Neuron (in vitro differentiated cells): ENCODE results near the gene LIN37.

ENCODE experiments used
- H2AFZ ChIP-seq: one replicate; pipeline ENCODE4 v1.6.1; 2013; ENCODE audit warnings: low read depth, mild to moderate bottlenecking, inconsistent platforms, low read length, moderate library complexity
- H3K27me3 ChIP-seq: one replicate; pipeline ENCODE4 v1.6.1; 2013; ENCODE audit warnings: low read length; ENCODE audit not compliant: insufficient read depth
- H3K36me3 ChIP-seq: one replicate; pipeline ENCODE4 v1.6.1; 2013; ENCODE audit warnings: low read length; ENCODE audit not compliant: insufficient read depth
- H3K4me1 ChIP-seq: one replicate; pipeline ENCODE4 v1.6.1; 2013; ENCODE audit warnings: low read length; ENCODE audit not compliant: insufficient read depth
- H3K4me3 ChIP-seq: 2 replicates; pipeline ENCODE4 v1.5.1; 2013; ENCODE audit warnings: mild to moderate bottlenecking, low read length, moderate library complexity
- H3K9me3 ChIP-seq: one replicate; pipeline ENCODE4 v1.6.1; 2013; ENCODE audit warnings: low read length

Gene LIN37

DNA sequence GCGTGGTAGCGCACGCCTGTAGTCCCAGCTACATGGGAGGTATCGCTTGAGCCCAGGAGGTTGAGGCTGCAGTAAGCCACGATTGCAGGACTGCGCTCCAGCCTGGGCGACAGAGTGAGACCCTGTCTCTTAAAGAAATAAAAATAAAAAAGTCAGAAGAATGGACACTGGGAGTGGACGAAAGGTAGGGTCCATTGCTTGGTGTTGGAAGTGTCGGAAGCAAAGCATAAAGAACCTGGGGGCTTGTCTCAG is 26.6 kb downstream of the LIN37 start:
- Histone ChIP-seq H3K27me3 (no peaks in the 10 kb centered on the region), H2AFZ (no peak overlapping the region), H3K36me3 (peaks cover 20% of the 10 kb centered on the region), H3K4me3 (peak overlapping the region; percentile 39), H3K9me3 (no peaks in the 10 kb centered on the region), H3K4me1 (peaks cover 23% of the 10 kb centered on the region)

DNA sequence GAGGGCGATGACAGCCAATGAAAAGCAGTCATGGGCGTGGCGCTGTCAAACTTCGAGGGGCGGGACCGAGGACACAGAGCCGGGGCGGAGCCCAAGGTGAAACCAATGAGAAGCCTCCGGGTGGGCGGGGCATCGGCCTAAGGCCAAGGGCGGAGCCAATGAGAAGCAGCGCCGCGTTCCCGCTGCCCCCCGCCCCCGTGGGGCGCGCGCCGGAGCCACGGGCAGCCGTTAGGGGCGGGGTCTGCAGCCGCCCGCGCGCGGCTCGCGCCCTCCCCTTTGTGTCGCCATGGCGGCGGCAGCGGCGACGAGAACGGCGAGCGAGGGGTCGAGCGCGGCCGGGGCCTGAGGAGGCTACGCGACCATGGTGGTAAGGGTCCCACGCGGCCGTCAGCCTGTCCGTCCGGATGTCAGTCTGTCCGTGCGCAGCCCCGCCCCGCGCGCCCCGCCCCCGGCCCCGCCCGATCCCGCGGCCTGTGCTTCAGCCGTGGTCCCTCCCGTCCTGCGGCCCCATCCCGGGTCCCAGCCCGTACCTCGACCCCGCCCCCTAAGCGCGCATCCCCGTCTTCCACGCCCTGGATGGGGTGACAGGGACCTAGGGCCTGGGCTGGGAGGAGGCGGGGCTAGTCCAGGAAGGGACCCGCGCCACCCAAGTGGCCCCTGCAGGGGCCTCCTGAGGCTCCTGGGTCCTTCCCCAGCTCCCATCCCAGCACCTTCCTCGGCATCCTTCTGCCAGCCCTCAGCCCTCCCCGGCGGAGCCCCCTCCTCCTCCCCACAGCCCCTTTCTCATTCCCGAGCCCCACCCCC is 27.1 kb downstream of the LIN37 start, which contains the start of gene ARHGAP33:
TSS of gene ARHGAP33 (plus strand) at position 267 of the 804 bp plus-strand sequence. CDS start at position 362, 95 bp downstream.
- Histone ChIP-seq H3K9me3 (no peaks in the 10 kb centered on the region), H3K27me3 (no peaks in the 10 kb centered on the region), H3K36me3 (peaks cover 25% of the 10 kb centered on the region), H3K4me3 (peak within 1 kb of the TSS; percentile 81), H3K4me1 (peaks cover 23% of the 10 kb centered on the region), H2AFZ (no peak within 1 kb of the TSS)

DNA sequence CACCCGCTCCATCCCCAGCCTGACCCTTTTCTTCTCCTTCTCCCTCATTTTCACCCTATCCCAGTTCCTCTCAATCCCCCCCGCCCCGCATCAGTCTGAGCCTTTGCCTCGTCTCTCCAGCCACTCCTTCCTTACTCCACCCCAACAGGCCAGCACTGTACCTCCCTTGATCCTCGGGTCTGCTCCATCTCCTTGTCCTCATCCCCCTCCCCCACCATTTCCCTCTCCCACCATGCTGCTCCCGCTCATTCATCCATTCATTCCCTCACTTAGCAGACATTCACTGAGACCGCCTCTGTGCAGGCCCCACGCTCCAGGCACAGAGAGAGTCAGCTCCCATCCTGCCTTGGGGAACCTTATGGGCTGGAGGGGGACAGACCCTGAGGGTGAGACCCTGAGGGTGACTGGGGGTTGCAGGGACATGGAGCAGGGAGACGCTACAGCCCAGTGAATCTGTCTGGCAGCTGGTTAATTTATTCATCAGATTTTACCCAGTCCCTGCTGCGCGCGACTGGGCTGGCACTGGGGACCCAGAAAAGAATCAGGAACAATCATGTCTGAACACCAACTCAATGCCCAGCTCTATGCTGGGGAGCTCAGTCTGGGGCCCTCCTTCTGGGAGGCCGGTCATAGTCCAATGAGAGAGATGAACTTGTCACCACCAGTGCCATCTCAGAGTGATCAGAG is 27.9 kb downstream of the LIN37 start:
- H2AFZ ChIP-seq = no peak overlapping the region
- no peaks in the 10 kb centered on the region for H3K9me3 ChIP-seq
- no peaks in the 10 kb centered on the region for H3K27me3 ChIP-seq
- H3K4me3 ChIP-seq = peak overlapping the region; percentile 81
- H3K4me1 ChIP-seq = peaks cover 23% of the 10 kb centered on the region
- H3K36me3 ChIP-seq = peaks cover 32% of the 10 kb centered on the region

DNA sequence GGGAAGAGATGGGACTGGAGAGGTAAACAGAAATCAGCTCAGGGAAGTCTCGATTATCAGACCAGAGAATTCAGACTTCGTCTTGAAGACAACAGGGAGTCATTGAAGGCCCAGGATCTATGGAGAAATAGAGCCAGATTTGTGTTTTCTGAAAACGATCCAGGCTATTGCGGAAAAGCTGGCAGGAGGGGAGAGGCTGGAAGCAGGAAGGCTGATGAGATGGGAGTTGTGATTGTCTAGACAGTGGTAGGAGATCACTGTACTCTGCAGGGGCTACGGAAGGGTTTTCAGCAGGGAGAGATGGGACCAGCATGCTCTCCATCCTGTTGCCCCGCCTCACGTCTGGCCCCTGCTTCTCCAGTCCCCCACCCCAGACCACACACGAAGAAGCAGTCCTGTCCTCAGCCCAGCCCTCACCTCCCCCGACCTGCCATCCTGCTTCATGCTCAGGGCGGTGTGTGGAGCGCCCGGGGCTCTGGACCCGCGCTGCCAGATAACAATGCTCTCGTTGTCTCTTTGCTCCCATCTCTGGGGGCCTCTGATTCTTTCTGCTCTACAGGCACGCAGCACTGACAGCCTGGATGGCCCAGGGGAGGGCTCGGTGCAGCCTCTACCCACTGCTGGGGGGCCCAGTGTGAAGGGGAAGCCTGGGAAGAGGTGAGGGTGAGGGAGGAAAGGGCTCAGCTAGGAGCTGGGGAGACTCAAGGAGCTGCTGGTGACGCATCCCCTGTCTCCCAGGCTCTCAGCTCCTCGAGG is 28.9 kb downstream of the LIN37 start:
- Histone ChIP-seq H3K4me1 (peaks cover 23% of the 10 kb centered on the region), H3K36me3 (peaks cover 42% of the 10 kb centered on the region), H3K9me3 (no peaks in the 10 kb centered on the region), H2AFZ (no peak overlapping the region), H3K27me3 (no peaks in the 10 kb centered on the region), H3K4me3 (no peak overlapping the region)

DNA sequence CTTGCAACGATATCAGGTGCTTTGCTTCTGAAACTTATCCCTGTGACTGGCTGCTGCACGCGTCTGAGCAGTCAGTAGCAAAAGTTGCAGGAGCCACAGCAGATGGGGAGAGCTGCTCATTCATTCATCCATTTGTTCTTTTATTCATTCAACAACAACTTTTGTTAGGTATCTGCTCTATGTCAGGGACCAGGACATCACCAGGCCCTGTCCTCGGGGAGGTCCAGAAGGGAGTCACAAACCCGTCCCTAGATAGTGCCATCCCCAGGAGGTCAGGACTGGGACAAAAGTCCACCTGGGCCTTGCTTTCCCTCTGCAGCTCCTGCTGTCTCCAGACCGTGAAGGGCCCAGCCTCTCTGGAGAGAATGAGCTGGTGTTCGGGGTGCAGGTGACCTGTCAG is 29.6 kb downstream of the LIN37 start:
- Histone ChIP-seq H3K4me3 (no peak overlapping the region), H3K4me1 (peaks cover 23% of the 10 kb centered on the region), H3K36me3 (peaks cover 48% of the 10 kb centered on the region)

DNA sequence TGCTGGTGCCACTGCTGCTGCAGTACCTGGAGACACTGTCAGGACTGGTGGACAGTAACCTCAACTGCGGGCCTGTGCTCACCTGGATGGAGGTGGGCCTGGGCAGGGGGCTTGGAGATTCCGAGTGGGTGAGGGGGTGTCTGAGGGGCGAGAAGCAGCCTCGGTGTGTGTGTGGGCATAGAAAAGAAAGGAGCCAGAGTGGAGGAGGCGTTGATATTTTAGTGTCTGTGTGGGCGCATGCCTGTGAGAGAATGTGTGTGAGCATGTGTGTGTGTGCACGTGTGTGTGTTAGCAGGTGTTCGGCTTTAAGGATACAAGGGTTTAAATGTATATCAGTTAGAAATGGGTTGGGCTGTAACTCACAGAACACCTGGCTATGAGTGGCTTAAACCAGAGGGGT is 30.7 kb downstream of the LIN37 start:
- H3K27me3 ChIP-seq = no peaks in the 10 kb centered on the region
- no peak overlapping the region for H3K4me3 ChIP-seq
- no peaks in the 10 kb centered on the region for H3K9me3 ChIP-seq
- H3K36me3 ChIP-seq = peaks cover 59% of the 10 kb centered on the region
- H2AFZ ChIP-seq = no peak overlapping the region
- peaks cover 23% of the 10 kb centered on the region for H3K4me1 ChIP-seq

More for the DNA sequence above, 29.6 kb downstream of the LIN37 start:
- no peaks in the 10 kb centered on the region for H3K9me3 ChIP-seq
- H3K27me3 ChIP-seq = no peaks in the 10 kb centered on the region
- H2AFZ ChIP-seq = no peak overlapping the region

DNA sequence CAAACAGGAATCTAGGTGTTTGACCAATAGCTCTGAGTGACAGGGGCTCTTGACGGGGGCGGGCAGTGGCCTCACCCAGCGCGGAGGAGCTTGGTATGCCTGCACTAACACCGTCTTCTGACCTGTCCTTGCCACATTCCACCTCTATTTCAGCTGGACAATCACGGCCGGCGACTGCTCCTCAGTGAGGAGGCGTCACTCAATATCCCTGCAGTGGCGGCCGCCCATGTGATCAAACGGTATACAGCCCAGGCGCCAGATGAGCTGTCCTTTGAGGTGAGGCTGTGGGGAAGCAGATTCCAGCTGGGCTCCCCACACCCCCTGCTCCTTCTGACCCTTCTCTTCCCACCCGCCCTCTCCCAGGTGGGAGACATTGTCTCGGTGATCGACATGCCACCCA is 31.7 kb downstream of the LIN37 start:
- H3K27me3 ChIP-seq = no peaks in the 10 kb centered on the region
- H3K4me3 ChIP-seq = no peak overlapping the region
- no peaks in the 10 kb centered on the region for H3K9me3 ChIP-seq
- peaks cover 66% of the 10 kb centered on the region for H3K36me3 ChIP-seq
- H3K4me1 ChIP-seq = peaks cover 17% of the 10 kb centered on the region
- H2AFZ ChIP-seq = no peak overlapping the region

DNA sequence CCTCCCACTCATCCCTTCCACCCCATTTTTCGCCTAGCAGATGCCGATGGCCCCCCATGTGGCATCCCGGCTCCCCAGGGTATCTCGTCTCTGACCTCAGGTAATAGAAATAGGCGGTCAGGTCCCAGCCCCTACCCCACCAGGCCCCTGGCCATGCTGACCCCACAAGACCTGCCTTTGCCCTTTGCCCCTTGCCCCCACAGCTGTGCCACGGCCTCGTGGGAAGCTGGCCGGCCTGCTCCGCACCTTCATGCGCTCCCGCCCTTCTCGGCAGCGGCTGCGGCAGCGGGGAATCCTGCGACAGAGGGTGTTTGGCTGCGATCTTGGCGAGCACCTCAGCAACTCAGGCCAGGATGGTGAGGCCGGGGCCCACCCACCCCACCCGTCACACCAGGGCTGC is 32.3 kb downstream of the LIN37 start:
- Histone ChIP-seq H3K27me3 (no peaks in the 10 kb centered on the region), H3K4me3 (no peak overlapping the region), H2AFZ (no peak overlapping the region), H3K4me1 (peaks cover 17% of the 10 kb centered on the region), H3K36me3 (peaks cover 69% of the 10 kb centered on the region), H3K9me3 (no peaks in the 10 kb centered on the region)

DNA sequence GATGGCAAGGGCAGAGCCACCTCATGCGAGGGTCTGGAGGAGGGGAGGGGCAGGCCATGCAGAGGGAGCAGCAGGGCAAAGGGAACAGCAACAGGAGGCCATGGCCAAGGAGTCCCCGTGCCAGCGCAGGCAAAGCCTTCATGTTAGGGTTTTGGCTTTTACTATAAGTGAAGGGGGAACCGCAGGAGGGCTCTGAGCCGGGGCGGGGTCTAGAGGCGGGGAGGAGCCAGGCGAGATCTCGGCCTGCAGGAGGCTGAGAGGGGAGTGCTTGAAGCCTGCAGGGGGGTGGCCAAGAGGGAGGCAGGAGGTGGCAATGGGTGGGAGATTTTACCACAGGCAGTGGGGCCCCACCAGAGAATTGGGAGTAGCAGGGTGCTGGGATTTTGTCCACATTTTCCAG is 33.3 kb downstream of the LIN37 start:
- Histone ChIP-seq H2AFZ (no peak overlapping the region), H3K4me3 (no peak overlapping the region), H3K9me3 (no peaks in the 10 kb centered on the region), H3K4me1 (peaks cover 10% of the 10 kb centered on the region), H3K36me3 (peaks cover 76% of the 10 kb centered on the region), H3K27me3 (no peaks in the 10 kb centered on the region)

DNA sequence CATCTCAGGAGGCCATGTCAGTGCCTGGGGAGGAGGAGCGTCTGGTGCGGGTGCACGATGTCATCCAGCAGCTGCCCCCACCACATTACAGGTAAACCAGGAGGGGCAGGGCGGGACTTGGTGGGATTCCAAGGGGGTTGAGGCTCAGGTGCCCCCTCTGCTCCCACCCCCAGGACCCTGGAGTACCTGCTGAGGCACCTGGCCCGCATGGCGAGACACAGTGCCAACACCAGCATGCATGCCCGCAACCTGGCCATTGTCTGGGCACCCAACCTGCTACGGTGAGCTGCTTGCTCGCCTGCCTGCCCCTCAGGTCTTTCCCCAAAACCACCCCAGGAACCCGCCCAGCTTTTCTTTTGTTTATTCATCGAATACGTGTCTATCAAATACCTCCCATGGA is 34.2 kb downstream of the LIN37 start:
- H2AFZ ChIP-seq = no peak overlapping the region
- no peaks in the 10 kb centered on the region for H3K27me3 ChIP-seq
- peaks cover 78% of the 10 kb centered on the region for H3K36me3 ChIP-seq
- H3K4me3 ChIP-seq = no peak overlapping the region
- no peaks in the 10 kb centered on the region for H3K9me3 ChIP-seq
- peaks cover under 1% of the 10 kb centered on the region for H3K4me1 ChIP-seq

DNA sequence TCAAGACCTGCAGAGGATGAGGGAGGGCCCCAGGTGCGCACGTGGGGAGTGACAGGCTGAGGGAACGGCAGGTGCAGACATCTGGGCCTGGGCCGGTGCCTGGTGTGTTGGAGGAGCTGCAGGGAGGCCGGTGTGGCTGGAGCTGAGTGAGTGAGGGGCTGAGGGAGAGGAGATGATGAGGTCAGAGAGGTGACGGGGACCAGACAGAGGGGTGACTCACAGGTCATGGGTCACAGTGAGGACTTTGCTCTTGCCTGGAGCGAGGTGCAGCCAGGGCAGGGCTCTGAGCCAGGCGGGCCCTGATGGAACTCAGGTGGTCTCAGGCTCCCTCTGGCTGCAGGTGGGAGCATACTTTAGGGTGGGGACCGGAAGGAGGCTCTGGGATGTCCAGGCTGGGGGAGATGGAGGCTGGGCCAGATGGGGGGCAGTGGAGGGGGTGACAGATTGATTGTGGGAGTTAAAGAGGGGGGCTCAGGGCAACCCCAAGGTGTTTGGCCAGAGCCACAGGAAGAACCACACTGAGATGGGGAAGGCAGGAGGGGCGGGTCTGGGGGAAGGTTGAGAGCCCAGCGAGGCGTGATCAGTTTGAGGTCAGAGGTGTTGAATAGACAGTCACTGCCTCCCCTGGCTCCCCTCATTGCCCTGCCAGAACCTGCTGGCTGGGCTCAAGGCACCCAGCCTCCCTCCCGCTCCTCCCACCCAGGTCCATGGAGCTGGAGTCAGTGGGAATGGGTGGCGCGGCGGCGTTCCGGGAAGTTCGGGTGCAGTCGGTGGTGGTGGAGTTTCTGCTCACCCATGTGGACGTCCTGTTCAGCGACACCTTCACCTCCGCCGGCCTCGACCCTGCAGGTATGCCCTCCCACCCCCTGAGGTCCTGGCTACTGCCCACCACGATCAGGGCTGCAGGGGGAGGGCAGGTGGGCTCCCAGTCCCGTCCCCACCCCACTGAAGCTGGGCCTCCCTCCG is 35.4 kb downstream of the LIN37 start:
- Histone ChIP-seq H3K9me3 (no peaks in the 10 kb centered on the region), H3K4me3 (no peak overlapping the region), H2AFZ (no peak overlapping the region), H3K4me1 (no peaks in the 10 kb centered on the region), H3K36me3 (peaks cover 66% of the 10 kb centered on the region), H3K27me3 (no peaks in the 10 kb centered on the region)

DNA sequence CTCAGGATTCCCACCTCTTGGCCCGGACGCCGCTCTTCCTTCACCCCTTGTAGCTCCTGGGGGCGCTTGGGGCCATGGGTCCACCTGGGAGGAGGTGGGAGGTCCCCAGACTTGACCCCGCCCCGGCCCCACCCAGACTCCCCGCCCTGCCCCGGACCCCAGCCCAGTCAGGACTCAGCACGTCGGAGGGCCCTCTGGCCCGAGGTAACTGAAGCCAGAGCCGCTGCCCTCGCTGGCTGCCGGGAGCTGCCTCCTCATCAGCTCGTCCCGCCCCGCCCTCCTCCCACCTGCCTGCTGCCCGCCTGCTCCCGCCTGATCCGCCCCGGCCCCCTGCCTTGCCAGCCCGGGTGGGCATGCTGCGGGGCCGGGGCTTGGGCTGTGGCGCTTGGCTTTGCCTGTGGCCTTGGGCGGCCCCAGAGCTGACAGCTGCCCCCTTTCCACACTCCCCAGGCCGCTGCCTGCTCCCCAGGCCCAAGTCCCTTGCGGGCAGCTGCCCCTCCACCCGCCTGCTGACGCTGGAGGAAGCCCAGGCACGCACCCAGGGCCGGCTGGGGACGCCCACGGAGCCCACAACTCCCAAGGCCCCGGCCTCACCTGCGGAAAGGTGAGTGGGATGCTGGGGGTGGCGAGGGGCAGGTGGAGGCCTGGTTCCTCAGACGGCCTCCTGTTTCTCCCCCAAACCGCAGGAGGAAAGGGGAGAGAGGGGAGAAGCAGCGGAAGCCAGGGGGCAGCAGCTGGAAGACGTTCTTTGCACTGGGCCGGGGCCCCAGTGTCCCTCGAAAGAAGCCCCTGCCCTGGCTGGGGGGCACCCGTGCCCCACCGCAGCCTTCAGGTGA is 36.3 kb downstream of the LIN37 start:
- H3K4me3 ChIP-seq = no peak overlapping the region
- H3K9me3 ChIP-seq = no peaks in the 10 kb centered on the region
- no peaks in the 10 kb centered on the region for H3K27me3 ChIP-seq
- H3K4me1 ChIP-seq = no peaks in the 10 kb centered on the region
- no peak overlapping the region for H2AFZ ChIP-seq
- peaks cover 61% of the 10 kb centered on the region for H3K36me3 ChIP-seq
